Measurements from ENCODE around the gene SYNCRIP. TPM values are rescaled to one million over a fixed set of nuclear protein-coding genes. Genes with fewer than 3 reads are reported as not detected.

Gene SYNCRIP
- total RNA-seq, 1 experiment from 2014 or later, result 103 TPM

DNA sequence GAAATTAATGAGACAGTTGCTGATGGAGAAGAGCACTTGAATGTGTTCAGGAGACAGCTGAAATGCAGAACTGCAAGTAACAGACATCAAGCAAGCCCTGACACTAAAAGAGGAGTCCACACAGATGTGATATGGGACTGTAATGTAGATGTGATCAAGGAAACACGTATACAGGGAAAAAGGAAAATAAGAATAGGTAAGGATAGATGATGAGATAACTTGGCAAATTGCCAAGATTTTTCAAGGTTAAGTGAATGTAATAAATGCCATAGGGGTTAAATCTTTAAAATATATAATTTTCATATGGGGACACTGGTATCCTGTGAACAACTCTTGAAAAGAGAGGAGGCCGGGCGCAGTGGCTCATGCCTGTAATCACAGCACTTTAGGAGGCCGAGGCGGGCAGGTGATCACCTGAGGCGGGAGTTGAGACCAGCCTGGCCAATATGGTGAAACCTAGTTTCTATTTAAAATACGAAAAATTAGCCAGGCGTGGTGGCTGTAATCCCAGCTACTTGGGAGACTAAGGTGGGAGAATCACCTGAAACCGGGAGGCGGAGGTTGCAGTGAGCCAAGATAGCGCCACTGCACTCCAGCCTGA, 41.9 kb downstream of the SYNCRIP start:
- POLR2A ChIA-PET (ENCODE audit: unreplicated experiment), result interaction anchor here (0.5 to 0.7 kb wide), 2 partner anchors 8 to 216 kb away, joined by 3 to 15 read pairs; no protein-coding TSS in a partner anchor
- intact Hi-C loops (cut with micrococcal nuclease; ENCODE audit: unreplicated experiment), result no loop called here
- BruUV-seq (replicated peaks), result no TSS peak

DNA sequence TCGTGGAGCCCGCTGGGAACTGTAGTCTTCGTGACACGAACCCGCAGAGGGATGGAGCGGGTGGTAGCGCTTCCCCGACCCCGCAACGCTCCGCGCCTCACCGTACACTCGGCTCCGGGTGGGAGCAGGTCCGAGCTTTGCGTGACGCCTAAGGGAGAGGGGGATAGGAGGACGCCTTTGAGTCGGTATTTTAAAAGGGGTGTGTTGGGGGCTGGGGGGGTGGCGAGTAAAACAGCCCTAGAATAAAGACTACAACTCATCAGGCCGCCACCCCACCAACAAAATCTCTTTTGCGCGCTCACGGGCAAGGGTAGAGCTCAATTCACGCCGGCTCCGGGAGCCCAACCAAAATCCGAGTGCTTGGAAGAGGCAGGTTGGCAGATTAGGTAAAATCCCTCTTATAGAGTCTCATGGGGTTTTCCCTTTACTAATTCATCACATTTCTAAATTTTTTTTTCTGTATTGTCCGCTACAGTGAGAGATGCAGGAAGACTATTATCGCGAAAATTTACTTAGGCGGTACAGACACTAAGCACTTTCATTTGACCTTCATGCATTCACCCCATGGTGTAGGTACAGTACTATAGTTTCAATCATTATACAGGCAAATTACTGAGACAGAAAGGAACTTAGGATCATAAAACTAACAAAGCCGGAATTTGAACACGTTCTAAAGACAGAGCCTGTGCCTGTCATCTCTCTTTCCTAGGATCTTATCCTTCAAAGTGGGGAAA, 48.3 kb downstream of the SYNCRIP start:
- POLR2A ChIA-PET (ENCODE audit: unreplicated experiment), result interaction anchor here (0.6 to 0.7 kb wide), 3 partner anchors 45 to 1258 kb away, joined by 3 to 7 read pairs (median 4); partner anchors contain the start of gene SYNCRIP
- Histone ChIP-seq H3F3A (ENCODE audit: insufficient read depth, low read depth) (peaks cover 22% of the 10 kb centered on the region; the same call in 1 of the 2 replicates), H4K20me1 (ENCODE audit: insufficient read depth) (no peaks in the 10 kb centered on the region; the same call in 1 of the 2 replicates), H3K4me2 (peak overlapping the region; percentile 81), H3K4me1 (replicated peaks; ENCODE audit: insufficient read depth) (peaks cover 34% of the 10 kb centered on the region), H3K4me3 (peak overlapping the region; percentile 84), H3K9me3 (ENCODE audit: insufficient read depth, low read depth) (no peaks in the 10 kb centered on the region), H3K36me3 (ENCODE audit: low read depth) (no peaks in the 10 kb centered on the region), H3K9me2 (ENCODE audit: insufficient read depth) (no peaks in the 10 kb centered on the region), H3K79me2 (ENCODE audit: low read depth) (peaks cover 38% of the 10 kb centered on the region), H3K27me3 (ENCODE audit: insufficient read depth, low read depth) (no peaks in the 10 kb centered on the region), H3K27ac (peak overlapping the region; percentile 76), H2AFZ (peak overlapping the region; percentile 84)
- TSS peak; percentile 86 for BruUV-seq (replicated peaks)
- CTCF ChIA-PET, result interaction anchor here (0.6 kb wide), 1 partner anchor 36 kb away, joined by 3 read pairs; no protein-coding TSS in a partner anchor
- intact Hi-C loops (cut with micrococcal nuclease; ENCODE audit: unreplicated experiment), result loop anchor here (2.0 to 5.0 kb wide), 2 partner anchors 84 to 137 kb away; no protein-coding TSS in a partner anchor
- no peak for DNase-seq
- TF ChIP-seq, protein P1, sequence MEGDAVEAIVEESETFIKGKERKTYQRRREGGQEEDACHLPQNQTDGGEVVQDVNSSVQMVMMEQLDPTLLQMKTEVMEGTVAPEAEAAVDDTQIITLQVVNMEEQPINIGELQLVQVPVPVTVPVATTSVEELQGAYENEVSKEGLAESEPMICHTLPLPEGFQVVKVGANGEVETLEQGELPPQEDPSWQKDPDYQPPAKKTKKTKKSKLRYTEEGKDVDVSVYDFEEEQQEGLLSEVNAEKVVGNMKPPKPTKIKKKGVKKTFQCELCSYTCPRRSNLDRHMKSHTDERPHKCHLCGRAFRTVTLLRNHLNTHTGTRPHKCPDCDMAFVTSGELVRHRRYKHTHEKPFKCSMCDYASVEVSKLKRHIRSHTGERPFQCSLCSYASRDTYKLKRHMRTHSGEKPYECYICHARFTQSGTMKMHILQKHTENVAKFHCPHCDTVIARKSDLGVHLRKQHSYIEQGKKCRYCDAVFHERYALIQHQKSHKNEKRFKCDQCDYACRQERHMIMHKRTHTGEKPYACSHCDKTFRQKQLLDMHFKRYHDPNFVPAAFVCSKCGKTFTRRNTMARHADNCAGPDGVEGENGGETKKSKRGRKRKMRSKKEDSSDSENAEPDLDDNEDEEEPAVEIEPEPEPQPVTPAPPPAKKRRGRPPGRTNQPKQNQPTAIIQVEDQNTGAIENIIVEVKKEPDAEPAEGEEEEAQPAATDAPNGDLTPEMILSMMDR (conservative IDR thresholded peaks at IDR 0.05), result no peak
- TF ChIP-seq EZH2 (IDR thresholded peaks at IDR 0.05; ENCODE audit: low read depth), result no peak

More for the DNA sequence above, 41.9 kb downstream of the SYNCRIP start:
- Histone ChIP-seq H3F3A (ENCODE audit: insufficient read depth, low read depth) (peaks cover 22% of the 10 kb centered on the region; the same call in 1 of the 2 replicates), H3K27me3 (ENCODE audit: insufficient read depth, low read depth) (no peaks in the 10 kb centered on the region), H3K9me3 (ENCODE audit: insufficient read depth, low read depth) (no peaks in the 10 kb centered on the region), H2AFZ (no peak overlapping the region), H3K9me2 (ENCODE audit: insufficient read depth) (no peaks in the 10 kb centered on the region), H4K20me1 (ENCODE audit: insufficient read depth) (no peaks in the 10 kb centered on the region), H3K27ac (no peak overlapping the region), H3K4me1 (replicated peaks; ENCODE audit: insufficient read depth) (0 out of 2 replicates have a peak, but pooled peaks cover 5% of the 10 kb centered on the region), H3K4me3 (no peak overlapping the region), H3K4me2 (no peak overlapping the region), H3K79me2 (ENCODE audit: low read depth) (no peaks in the 10 kb centered on the region), H3K36me3 (ENCODE audit: low read depth) (no peaks in the 10 kb centered on the region)
- DNase-seq, result no peak
- TF ChIP-seq, protein P1 (conservative IDR thresholded peaks at IDR 0.05), result no peak
- no peak for TF ChIP-seq EZH2 (IDR thresholded peaks at IDR 0.05; ENCODE audit: low read depth)
- CTCF ChIA-PET, result no interaction called here

DNA sequence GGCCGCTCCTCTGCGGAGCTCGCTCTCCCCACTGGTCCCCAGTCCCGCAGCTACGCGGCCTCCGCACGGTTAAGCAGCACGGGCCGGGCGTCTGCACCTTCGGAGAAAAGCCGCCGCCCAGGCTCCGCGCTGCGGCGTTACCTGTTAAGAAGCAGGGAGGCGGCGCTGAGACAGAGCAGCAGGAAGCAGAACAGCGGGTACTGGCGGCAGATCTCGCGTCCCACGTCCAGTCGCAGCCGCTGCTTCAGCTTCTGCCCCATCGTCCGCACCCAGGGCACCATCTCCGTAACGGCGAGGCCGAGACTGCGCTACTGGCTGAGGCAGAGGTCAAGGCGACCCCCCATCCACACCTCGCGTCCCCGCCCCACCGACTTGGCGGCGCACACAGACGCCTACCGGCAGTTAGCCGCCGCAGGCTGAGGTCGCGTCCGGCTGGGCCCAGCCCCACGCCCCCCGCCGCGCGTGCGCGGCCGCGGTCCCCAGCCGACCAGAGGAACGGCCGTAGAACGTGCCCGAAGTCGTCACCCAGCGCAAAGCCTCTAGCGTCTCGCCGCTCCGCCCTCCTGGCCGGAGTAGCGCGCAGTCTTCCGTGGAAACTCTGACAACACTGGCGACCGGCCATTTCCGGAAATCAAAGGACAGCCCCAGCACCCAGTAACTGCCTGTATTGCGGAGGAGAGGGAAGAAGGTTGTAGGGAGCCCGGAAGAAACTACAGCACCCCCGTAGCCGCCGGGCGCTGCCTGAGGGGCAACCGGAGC, 49.1 kb downstream of the SYNCRIP start, which contains the start of gene SNX14:
Gene SNX14, minus strand, starts transcription at position 421 of the 759 bp plus-strand sequence. Its CDS starts 140 bp downstream, at position 281.
- no peaks in the 10 kb centered on the region for H3K9me2 ChIP-seq (ENCODE audit: insufficient read depth)
- H3K4me3 ChIP-seq, result peak within 1 kb of the TSS; percentile 84
- no peaks in the 10 kb centered on the region for H3K27me3 ChIP-seq (ENCODE audit: insufficient read depth, low read depth)
- H4K20me1 ChIP-seq (ENCODE audit: insufficient read depth), result no peaks in the 10 kb centered on the region; the same call in 1 of the 2 replicates
- ChIA-PET POLR2A (ENCODE audit: unreplicated experiment) (interaction anchor here (0.5 to 0.7 kb wide), 7 partner anchors 8 to 1257 kb away, joined by 3 to 6 read pairs (median 4); no protein-coding TSS in a partner anchor), CTCF (no interaction called here)
- H3K79me2 ChIP-seq (ENCODE audit: low read depth), result peaks cover 46% of the 10 kb centered on the region
- H3K4me1 ChIP-seq (replicated peaks; ENCODE audit: insufficient read depth), result peaks cover 34% of the 10 kb centered on the region
- peaks cover 22% of the 10 kb centered on the region; the same call in 1 of the 2 replicates for H3F3A ChIP-seq (ENCODE audit: insufficient read depth, low read depth)
- peak within 1 kb of the TSS; percentile 76 for H3K27ac ChIP-seq
- DNase-seq, result peak; percentile 85 to 92
- no peaks in the 10 kb centered on the region for H3K9me3 ChIP-seq (ENCODE audit: insufficient read depth, low read depth)
- intact Hi-C loops (cut with micrococcal nuclease; ENCODE audit: unreplicated experiment), result loop anchor here (1.0 to 5.0 kb wide), 5 partner anchors 50 to 239 kb away; no protein-coding TSS in a partner anchor
- no peaks in the 10 kb centered on the region for H3K36me3 ChIP-seq (ENCODE audit: low read depth)
- peak within 1 kb of the TSS; percentile 84 for H2AFZ ChIP-seq
- peak within 1 kb of the TSS; percentile 81 for H3K4me2 ChIP-seq
- TF ChIP-seq, protein P1 (conservative IDR thresholded peaks at IDR 0.05), result no peak
- TF ChIP-seq EZH2 (IDR thresholded peaks at IDR 0.05; ENCODE audit: low read depth), result no peak
- BruUV-seq (replicated peaks), result no TSS peak
